HepG2 (cell line): Measurements from ENCODE around the gene ZDHHC21. TPM values are rescaled to one million over a fixed set of nuclear protein-coding genes. Genes with fewer than 3 reads are reported as not detected.

Experiments used
- ATAC-seq: fragments of 200-7000 bp; cut with Tn5 transposase; 3 replicates; pipeline ENCODE4 v1.9.1; 2020; ENCODE audit warnings: mild to moderate bottlenecking, moderate library complexity
- BruUV-seq: library from RNA; stranded (reverse); fragments of 400-500 nt; replicated peaks from 2 replicates; lab custom pipeline; 2021; lab: Mats Ljungman, UMichigan
- CTCF ChIA-PET: fragments of 300-600 bp; formaldehyde crosslinking; extraction: SDS; loops from one replicate; lab custom pipeline; 2021; ENCODE audit warnings: low total read pairs, inconsistent platforms, low intra/inter-chr PET ratio; lab: Yijun Ruan, JAX
- POLR2A ChIA-PET: fragments of 350-600 bp; sonication (Branson Sonifier 250); formaldehyde crosslinking; loops from one replicate; lab custom pipeline; 2020; ENCODE audit warnings: antibody characterized with exemption, inconsistent platforms; lab: Yijun Ruan, JAX
- DNase-seq: peaks from one replicate; pipeline ENCODE4 v3.0.0-alpha.2; 2015; ENCODE audit warnings: low spot score
- FAIRE-seq: peaks from 3 replicates; lab custom pipeline; 2011; peaks lifted over from hg19 to GRCh38; lab: Jason Lieb, UNC
- H2AFZ ChIP-seq: one replicate; pipeline ENCODE4 v1.6.1; 2011; ENCODE audit warnings: low read length, inconsistent platforms
- H3K27ac ChIP-seq: fragments of 300-600 bp; 3 replicates; pipeline ENCODE4 v1.8.0; 2011; ENCODE audit warnings: mixed run types, mild to moderate bottlenecking, mixed read lengths, low read length, inconsistent platforms; ENCODE audit not compliant: insufficient read depth; ENCODE audit errors: extremely low read length
- H3K27me3 ChIP-seq, 2 experiments: fragments of 200-600 bp in 1 of 2; 2 replicates in 1 of 2; 3 replicates in 1 of 2; pipeline versions ENCODE4 v1.6.0 to v1.8.0; 2011; ENCODE audit warnings: low read length in 2 of 2, mild to moderate bottlenecking in 2 of 2, moderate library complexity in 2 of 2, inconsistent platforms in 1 of 2; ENCODE audit not compliant: insufficient read depth in 2 of 2, control insufficient read depth in 1 of 2
- H3K36me3 ChIP-seq, 2 experiments: fragments of 200-600 bp in 1 of 2; replicated peaks in 1 of 2; 2 replicates in 1 of 2; 3 replicates in 1 of 2; pipeline versions ENCODE4 v1.5.1 to v1.8.0; 2011; ENCODE audit warnings: low read length in 2 of 2, inconsistent platforms in 1 of 2; ENCODE audit not compliant: insufficient read depth in 2 of 2, control insufficient read depth in 1 of 2
- H3K4me1 ChIP-seq: 2 replicates; pipeline ENCODE4 v1.5.1; 2012; ENCODE audit warnings: low read length, inconsistent platforms; ENCODE audit not compliant: insufficient read depth
- H3K4me2 ChIP-seq: 2 replicates; pipeline ENCODE4 v1.6.0; 2011; ENCODE audit warnings: low read depth, low read length, inconsistent platforms
- H3K4me3 ChIP-seq, 3 experiments: fragments of 200-600 bp in 1 of 3; sonication (generic), shearing (Covaris generic) in 1 of 3; replicated peaks in 1 of 3; 2 replicates each; pipeline ENCODE4 v1.5.1; 2011 to 2016; ENCODE audit warnings: low read length in 3 of 3, inconsistent platforms in 2 of 3, low read depth in 2 of 3, mild to moderate bottlenecking in 2 of 3, control low read depth in 1 of 3, mixed read lengths in 1 of 3; ENCODE audit not compliant: insufficient read depth in 1 of 3
- H3K79me2 ChIP-seq: one replicate; pipeline ENCODE4 v1.6.1; 2011; ENCODE audit warnings: low read length, inconsistent platforms; ENCODE audit not compliant: insufficient read depth
- H3K9ac ChIP-seq: 2 replicates; pipeline ENCODE4 v1.6.0; 2011; ENCODE audit warnings: mild to moderate bottlenecking, low read depth, low read length, inconsistent platforms; ENCODE audit not compliant: insufficient read depth
- H3K9me3 ChIP-seq: 2 replicates; pipeline ENCODE4 v1.5.1; 2012; ENCODE audit warnings: mild to moderate bottlenecking, low read length
- H4K20me1 ChIP-seq: 2 replicates; pipeline ENCODE4 v1.6.0; 2011; ENCODE audit warnings: inconsistent platforms, mild to moderate bottlenecking, low read length, moderate library complexity; ENCODE audit not compliant: insufficient read depth
- ESRRA ChIP-seq: sonication (generic); formaldehyde crosslinking; IDR thresholded peaks from 2 replicates; pipeline ENCODE4 v1.5.1; 2020; ENCODE audit warnings: mild to moderate bottlenecking, low read depth, missing genetic modification reagents
- ETV5 ChIP-seq: IDR thresholded peaks from 2 replicates; pipeline ENCODE4 v1.6.1; 2018; ENCODE audit warnings: missing biosample characterization, missing genetic modification reagents, inconsistent platforms, borderline replicate concordance
- FOXK2 ChIP-seq: fragments of 450-650 bp; IDR thresholded peaks from 2 replicates; pipeline ENCODE4 v1.6.1; 2016
- GABPA ChIP-seq, 2 experiments: IDR thresholded peaks; 2 replicates each; pipeline ENCODE4 v1.6.1; 2011 to 2016; ENCODE audit warnings: low read depth in 2 of 2, low read length in 1 of 2, missing biosample characterization in 1 of 2, missing genetic modification characterization in 1 of 2
- KLF16 ChIP-seq, 2 experiments: sonication (generic) in 1 of 2; formaldehyde crosslinking in 1 of 2; IDR thresholded peaks; 2 replicates each; pipeline versions ENCODE4 v1.6.1 to v1.8.0; 2016 to 2023; ENCODE audit warnings: missing genetic modification reagents in 2 of 2, missing compliant biosample characterization in 1 of 2
- PRMT3 ChIP-seq: sonication (generic); formaldehyde crosslinking; IDR thresholded peaks from 2 replicates; pipeline ENCODE4 v1.8.1; 2022; ENCODE audit warnings: low read depth, mild to moderate bottlenecking, moderate library complexity, missing genetic modification reagents, borderline replicate concordance
- RFXAP ChIP-seq: sonication (generic); formaldehyde crosslinking; IDR thresholded peaks from 2 replicates; pipeline ENCODE4 v1.4.0; 2020; ENCODE audit warnings: missing genetic modification reagents, borderline replicate concordance
- SALL2 ChIP-seq: sonication (generic); formaldehyde crosslinking; IDR thresholded peaks from 2 replicates; pipeline ENCODE4 v1.8.1; 2023; ENCODE audit warnings: mild to moderate bottlenecking, missing genetic modification reagents, inconsistent platforms
- SRY ChIP-seq: sonication (generic); formaldehyde crosslinking; IDR thresholded peaks from 2 replicates; pipeline ENCODE4 v1.8.0; 2022; ENCODE audit warnings: mild to moderate bottlenecking, missing genetic modification reagents
- TARDBP ChIP-seq: sonication (generic); formaldehyde crosslinking; IDR thresholded peaks from 2 replicates; pipeline ENCODE4 v1.8.0; 2022; ENCODE audit warnings: mild to moderate bottlenecking, missing genetic modification reagents
- ZFAT ChIP-seq: sonication (generic); formaldehyde crosslinking; conservative IDR thresholded peaks from 2 replicates; pipeline ENCODE4 v1.8.1; 2023; ENCODE audit warnings: missing genetic modification reagents, inconsistent platforms
- ZFP37 ChIP-seq: sonication (generic); formaldehyde crosslinking; IDR thresholded peaks from 2 replicates; pipeline ENCODE4 v1.4.0; 2020; ENCODE audit warnings: missing genetic modification reagents, borderline replicate concordance
- ZKSCAN5 ChIP-seq: sonication (generic); formaldehyde crosslinking; IDR thresholded peaks from 2 replicates; pipeline ENCODE4 v1.5.1; 2020; ENCODE audit warnings: mild to moderate bottlenecking, missing genetic modification reagents
- ZNF160 ChIP-seq: sonication (generic); formaldehyde crosslinking; IDR thresholded peaks from 2 replicates; pipeline ENCODE4 v1.8.0; 2022; ENCODE audit warnings: mild to moderate bottlenecking, inconsistent platforms, missing genetic modification reagents
- ZNF180 ChIP-seq: sonication (generic); formaldehyde crosslinking; IDR thresholded peaks from 2 replicates; pipeline ENCODE4 v1.4.0; 2020; ENCODE audit warnings: low read depth, missing genetic modification reagents, borderline replicate concordance
- ZNF337 ChIP-seq: sonication (generic); formaldehyde crosslinking; IDR thresholded peaks from 2 replicates; pipeline ENCODE4 v1.5.1; 2020; ENCODE audit warnings: missing genetic modification reagents, low read depth, mild to moderate bottlenecking, borderline replicate concordance
- ZNF660 ChIP-seq: sonication (generic); formaldehyde crosslinking; IDR thresholded peaks from 2 replicates; pipeline ENCODE4 v1.5.1; 2020; ENCODE audit warnings: mild to moderate bottlenecking, low read depth, missing genetic modification reagents, borderline replicate concordance
- ZNF768 ChIP-seq: sonication (generic); formaldehyde crosslinking; IDR thresholded peaks from 2 replicates; pipeline ENCODE4 v1.4.0; 2020; ENCODE audit warnings: missing genetic modification reagents
- ZNF782 ChIP-seq: sonication (generic); formaldehyde crosslinking; IDR thresholded peaks from 2 replicates; pipeline ENCODE4 v1.4.0; 2020; ENCODE audit warnings: missing genetic modification reagents, mild to moderate bottlenecking, borderline replicate concordance
- ZSCAN9 ChIP-seq: IDR thresholded peaks from 2 replicates; pipeline ENCODE4 v1.6.1; 2016; ENCODE audit warnings: borderline replicate concordance
- WGBS: methylation state at CpG from one replicate; pipeline ENCODE4 v1.1.6; 2017; ENCODE audit warnings: low lambda C conversion rate; 5-methylcytosine and 5-hydroxymethylcytosine counted together
- in situ Hi-C: cut with HindIII; loops from 2 replicates; pipeline ENCODE4 v1.10.0; 2017; ENCODE audit warnings: low pct_unique_long_range_greater_than_20kb; ENCODE audit not compliant: extremely low pct_ligation_motif_present
- intact Hi-C: fragments of 100-400 bp; cut with micrococcal nuclease; formaldehyde crosslinking; loops from one replicate; pipeline ENCODE4 v1.10.0; 2022; ENCODE audit not compliant: unreplicated experiment
- polyA plus RNA-seq, 8 experiments: library from polyadenylated mRNA; depleted of rRNA in 3 of 8; stranded (reverse) in 7 of 8; unstranded in 1 of 8; fragments of >200 nt; fragmentation: Illumina TruSeq in 4 of 8; extraction: Trizol in 4 of 8; gene quantifications; 2 replicates each; pipeline versions ENCODE4 v1.2.1 to v1.2.3, GENCODE V29; 2011 to 2016; ENCODE audit warnings: low read depth in 4 of 8, missing spikeins in 1 of 8, mixed read lengths in 1 of 8; ENCODE audit not compliant: insufficient read depth in 1 of 8
- total RNA-seq, 5 experiments: library from RNA; depleted of rRNA; stranded (reverse); fragments of >200 nt; fragmentation: Illumina TruSeq; extraction: Trizol; gene quantifications; 2 replicates each; pipeline ENCODE4 v1.2.3, GENCODE V29; 2016; ENCODE audit warnings: low read depth in 1 of 5
- TF ChIP-seq, protein P1 (sequence below): sonication (generic); formaldehyde crosslinking; IDR thresholded peaks from 2 replicates; pipeline ENCODE4 v1.5.0; 2020; ENCODE audit warnings: missing genetic modification reagents

The ZDHHC21 gene
- total and polyA plus RNA-seq, 2 of the 13 experiments (the other 11 are each of a cell fraction or from before 2014, with no cell fraction given) = 2.4 to 3.7 TPM

DNA sequence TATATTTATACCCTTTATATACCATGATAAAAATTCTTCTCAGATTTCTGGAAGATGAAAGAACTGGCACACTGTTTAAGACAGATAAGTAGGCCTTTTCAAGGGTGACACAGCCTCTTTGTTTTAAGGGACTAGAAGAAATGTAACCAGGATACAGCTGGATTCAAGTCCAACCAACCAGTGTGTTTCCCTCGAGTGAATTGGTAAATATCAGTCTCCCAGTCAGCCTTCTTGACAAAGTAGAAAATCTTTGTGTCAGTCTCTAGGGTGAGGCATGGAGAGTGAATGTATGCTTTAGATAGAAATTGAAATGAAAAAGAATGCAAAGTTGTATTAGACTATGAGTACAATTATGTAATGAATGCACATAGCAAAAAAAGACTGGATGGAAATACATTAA is 119.1 kb downstream of the ZDHHC21 start:
- WGBS = 4% methylated on average over 1 of the region's 1 CpG
- Histone ChIP-seq H3K36me3 (no peaks in the 10 kb centered on the region), H3K27me3 (no peaks in the 10 kb centered on the region), H3K4me1 (no peaks in the 10 kb centered on the region), H3K9me3 (peaks cover 6% of the 10 kb centered on the region; the same call in 1 of the 2 replicates), H3K4me3 (no peak overlapping the region), H3K27ac (no peak overlapping the region), H3K9ac (no peak overlapping the region), H3K79me2 (no peaks in the 10 kb centered on the region), H2AFZ (no peak overlapping the region), H4K20me1 (no peaks in the 10 kb centered on the region), H3K4me2 (no peak overlapping the region)
- ATAC-seq = no peak
- in situ Hi-C loops = no loop called here
- ChIA-PET POLR2A (no interaction called here), CTCF (no interaction called here)
- no peak for FAIRE-seq
- TF ChIP-seq SALL2 (CRISPR knock-in tag) = no peak
- TF ChIP-seq ZFP37 (CRISPR knock-in tag) = no peak
- TF ChIP-seq KLF16 (CRISPR knock-in tag; IDR thresholded peaks at IDR 0.05) = no peak
- TF ChIP-seq ZKSCAN5 (CRISPR knock-in tag) = no peak
- BruUV-seq = no TSS peak
- no peak for DNase-seq
- intact Hi-C loops = no loop called here

DNA sequence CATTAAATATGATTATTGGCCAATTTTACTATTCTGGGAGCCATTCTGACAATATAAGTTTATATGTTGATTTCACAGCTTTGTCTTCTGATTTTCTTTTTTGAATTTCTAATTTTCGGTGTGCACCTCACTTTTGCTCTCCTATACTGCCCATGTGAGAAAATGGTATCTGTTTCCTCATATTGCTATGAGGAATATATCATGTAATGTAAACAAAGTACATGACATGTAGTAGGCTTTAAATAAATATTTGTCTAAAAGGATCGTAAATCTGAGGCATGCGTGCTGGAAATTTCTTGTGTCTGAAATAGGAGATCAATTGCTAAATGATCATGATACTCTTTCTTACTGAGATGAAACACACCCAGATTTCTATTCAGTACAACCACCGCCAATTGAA is 119.9 kb downstream of the ZDHHC21 start:
- WGBS = 59% methylated on average over 4 of the region's 4 CpGs
- H2AFZ ChIP-seq = no peak overlapping the region
- no peak overlapping the region for H3K4me2 ChIP-seq
- peaks cover under 1% of the 10 kb centered on the region; the same call in 1 of the 2 replicates for H3K9me3 ChIP-seq
- ATAC-seq (no peak), DNase-seq (no peak), FAIRE-seq (no peak)
- no peaks in the 10 kb centered on the region for H3K27me3 ChIP-seq
- no peak overlapping the region for H3K4me3 ChIP-seq
- no peaks in the 10 kb centered on the region for H3K4me1 ChIP-seq
- ChIA-PET CTCF (no interaction called here), POLR2A (no interaction called here)
- H3K27ac ChIP-seq = no peak overlapping the region
- H4K20me1 ChIP-seq = no peaks in the 10 kb centered on the region
- no peak for TF ChIP-seq PRMT3 (CRISPR knock-in tag)
- TF ChIP-seq ZSCAN9 (CRISPR knock-in tag) = no peak
- TF ChIP-seq RFXAP (CRISPR knock-in tag) = no peak
- TF ChIP-seq ZNF782 (CRISPR knock-in tag) = no peak
- TF ChIP-seq, protein P1, sequence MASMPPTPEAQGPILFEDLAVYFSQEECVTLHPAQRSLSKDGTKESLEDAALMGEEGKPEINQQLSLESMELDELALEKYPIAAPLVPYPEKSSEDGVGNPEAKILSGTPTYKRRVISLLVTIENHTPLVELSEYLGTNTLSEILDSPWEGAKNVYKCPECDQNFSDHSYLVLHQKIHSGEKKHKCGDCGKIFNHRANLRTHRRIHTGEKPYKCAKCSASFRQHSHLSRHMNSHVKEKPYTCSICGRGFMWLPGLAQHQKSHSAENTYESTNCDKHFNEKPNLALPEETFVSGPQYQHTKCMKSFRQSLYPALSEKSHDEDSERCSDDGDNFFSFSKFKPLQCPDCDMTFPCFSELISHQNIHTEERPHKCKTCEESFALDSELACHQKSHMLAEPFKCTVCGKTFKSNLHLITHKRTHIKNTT (CRISPR knock-in tag) = no peak
- no peak for TF ChIP-seq ZFAT (CRISPR knock-in tag)
- no peak for TF ChIP-seq SRY
- no peak for TF ChIP-seq GABPA (IDR thresholded peaks at IDR 0.05; ENCODE audit: low read depth, low read length)
- no peak for TF ChIP-seq GABPA (CRISPR knock-in tag; IDR thresholded peaks at IDR 0.05; ENCODE audit: low read depth)
- TF ChIP-seq ZNF160 = no peak
- no peak for TF ChIP-seq FOXK2
- TF ChIP-seq ESRRA (CRISPR knock-in tag) = no peak
- no peak for TF ChIP-seq ZNF180 (CRISPR knock-in tag)
- no peak for TF ChIP-seq ETV5
- TF ChIP-seq ZNF337 = no peak
- TF ChIP-seq ZNF768 (CRISPR knock-in tag) = no peak
- no peak for TF ChIP-seq ZNF660
- no peak for TF ChIP-seq TARDBP (CRISPR knock-in tag)
- H3K79me2 ChIP-seq = no peaks in the 10 kb centered on the region
- in situ Hi-C loops = no loop called here
- no peak overlapping the region for H3K9ac ChIP-seq
- intact Hi-C loops = no loop called here
- H3K36me3 ChIP-seq = no peaks in the 10 kb centered on the region
- BruUV-seq = no TSS peak
